ENCODE measurements around the gene GPATCH3. TPM values are rescaled to one million over a fixed set of nuclear protein-coding genes. Genes with fewer than 3 reads are reported as not detected.
A peak's percentile ranks its signal among the peaks of the same experiment; 100 is the strongest.

GPATCH3 gene
- total RNA-seq, 1 donor from 2014 or later, result 6.1 TPM

DNA sequence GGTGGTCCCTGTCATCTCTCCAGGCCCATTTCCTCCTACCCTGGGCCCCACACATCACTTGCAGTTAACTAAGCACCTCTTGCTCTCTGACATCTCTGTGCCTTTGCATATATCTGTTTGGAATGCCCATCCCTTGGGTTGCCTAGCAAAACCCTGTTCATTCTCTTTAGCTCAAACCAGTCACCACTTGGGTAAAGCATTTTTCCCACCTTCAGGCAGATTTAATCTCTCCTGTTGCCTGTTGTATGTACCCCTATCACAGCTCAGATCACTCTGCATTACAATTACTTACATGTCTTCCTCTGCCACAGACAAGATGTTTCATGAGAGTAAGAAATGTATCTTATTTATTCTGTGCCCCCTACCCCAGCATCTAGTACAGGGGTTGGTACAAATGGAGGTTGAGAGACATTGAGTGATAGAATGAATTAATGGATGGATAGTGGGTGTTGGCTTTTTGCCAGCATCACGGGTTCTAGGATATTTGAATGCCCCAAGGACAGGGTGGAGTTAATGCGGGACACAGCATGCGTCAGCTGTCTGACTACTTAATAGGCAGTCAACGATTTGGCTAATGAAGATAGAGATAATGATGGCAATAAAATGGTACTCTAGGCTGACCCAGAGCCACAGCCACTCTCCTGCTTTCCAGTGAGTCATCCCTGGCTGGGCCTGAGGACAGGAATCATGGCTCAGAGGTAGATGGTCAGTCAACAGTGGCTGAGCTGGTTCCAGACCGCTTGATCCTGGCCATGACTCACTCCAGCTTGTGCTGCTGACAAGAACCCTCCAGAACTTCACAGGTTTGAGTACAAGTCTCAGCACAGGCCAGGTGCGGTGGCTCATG is 7.0 kb upstream of the GPATCH3 start:
- TF ChIP-seq, protein P1, sequence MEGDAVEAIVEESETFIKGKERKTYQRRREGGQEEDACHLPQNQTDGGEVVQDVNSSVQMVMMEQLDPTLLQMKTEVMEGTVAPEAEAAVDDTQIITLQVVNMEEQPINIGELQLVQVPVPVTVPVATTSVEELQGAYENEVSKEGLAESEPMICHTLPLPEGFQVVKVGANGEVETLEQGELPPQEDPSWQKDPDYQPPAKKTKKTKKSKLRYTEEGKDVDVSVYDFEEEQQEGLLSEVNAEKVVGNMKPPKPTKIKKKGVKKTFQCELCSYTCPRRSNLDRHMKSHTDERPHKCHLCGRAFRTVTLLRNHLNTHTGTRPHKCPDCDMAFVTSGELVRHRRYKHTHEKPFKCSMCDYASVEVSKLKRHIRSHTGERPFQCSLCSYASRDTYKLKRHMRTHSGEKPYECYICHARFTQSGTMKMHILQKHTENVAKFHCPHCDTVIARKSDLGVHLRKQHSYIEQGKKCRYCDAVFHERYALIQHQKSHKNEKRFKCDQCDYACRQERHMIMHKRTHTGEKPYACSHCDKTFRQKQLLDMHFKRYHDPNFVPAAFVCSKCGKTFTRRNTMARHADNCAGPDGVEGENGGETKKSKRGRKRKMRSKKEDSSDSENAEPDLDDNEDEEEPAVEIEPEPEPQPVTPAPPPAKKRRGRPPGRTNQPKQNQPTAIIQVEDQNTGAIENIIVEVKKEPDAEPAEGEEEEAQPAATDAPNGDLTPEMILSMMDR (IDR thresholded peaks at IDR 0.05), result no peak
- no peak for TF ChIP-seq EZH2 (IDR thresholded peaks at IDR 0.05)
- TF ChIP-seq EZH2phosphoT487 (IDR thresholded peaks at IDR 0.05), result no peak
- no peak overlapping the region for H3K27ac Mint-ChIP-seq

GRCh38 chr1:26900815-26901511 is 696 bp upstream of the GPATCH3 start:
- Histone ChIP-seq H3K27ac (no peak overlapping the region), H2AFZ (replicated peaks) (peak overlapping the region; percentile 95), H3K4me1 (peaks cover 9% of the 10 kb centered on the region), H3K9ac (peak overlapping the region; percentile 98), H3K9me3 (ENCODE audit: low read depth) (no peaks in the 10 kb centered on the region), H3F3A (ENCODE audit: low read depth) (peaks cover 12% of the 10 kb centered on the region), H3K4me2 (peak overlapping the region; percentile 82), H3K4me3 (peak overlapping the region; percentile 90), H4K20me1 (ENCODE audit: low read depth) (no peaks in the 10 kb centered on the region), H3K36me3 (no peaks in the 10 kb centered on the region), H3K79me2 (ENCODE audit: low read depth) (peaks cover 28% of the 10 kb centered on the region), H3K27me3 (no peaks in the 10 kb centered on the region)
- Mint-ChIP-seq H3K27me3 (ENCODE audit: insufficient read depth, low read depth) (peaks cover 3% of the 10 kb centered on the region), H3K27ac (peak overlapping the region; percentile 85), H3K36me3 (peaks cover 4% of the 10 kb centered on the region), H3K9me3 (no peaks in the 10 kb centered on the region), H3K4me1 (peaks cover 15% of the 10 kb centered on the region), H3K4me3 (peak overlapping the region; percentile 90)
- no peak for DNase-seq (ENCODE audit: low spot score)
- TF ChIP-seq, protein P1 (IDR thresholded peaks at IDR 0.05), result no peak
- TF ChIP-seq EZH2 (IDR thresholded peaks at IDR 0.05), result no peak
- no peak for TF ChIP-seq EZH2phosphoT487 (IDR thresholded peaks at IDR 0.05)

More for the DNA sequence above, 7.0 kb upstream of the GPATCH3 start:
- no peaks in the 10 kb centered on the region for H3K4me1 Mint-ChIP-seq
- no peaks in the 10 kb centered on the region for H3K9me3 ChIP-seq (ENCODE audit: low read depth)
- DNase-seq (ENCODE audit: low spot score), result no peak
- H3K36me3 ChIP-seq, result no peaks in the 10 kb centered on the region
- H3K27me3 ChIP-seq, result peaks cover 3% of the 10 kb centered on the region
- H4K20me1 ChIP-seq (ENCODE audit: low read depth), result no peaks in the 10 kb centered on the region
- no peaks in the 10 kb centered on the region for H3K36me3 Mint-ChIP-seq
- H3K27me3 Mint-ChIP-seq (ENCODE audit: insufficient read depth, low read depth), result peaks cover 5% of the 10 kb centered on the region
- no peaks in the 10 kb centered on the region for H3K9me3 Mint-ChIP-seq
- H3K4me3 Mint-ChIP-seq, result no peak overlapping the region
- H3K79me2 ChIP-seq (ENCODE audit: low read depth), result no peaks in the 10 kb centered on the region
- H3F3A ChIP-seq (ENCODE audit: low read depth), result peaks cover 2% of the 10 kb centered on the region
- H3K4me3 ChIP-seq, result no peak overlapping the region
- H3K4me1 ChIP-seq, result no peaks in the 10 kb centered on the region
- no peak overlapping the region for H3K9ac ChIP-seq
- H3K4me2 ChIP-seq, result no peak overlapping the region
- no peak overlapping the region for H2AFZ ChIP-seq (replicated peaks)
- no peak overlapping the region for H3K27ac ChIP-seq

- Histone ChIP-seq H3K4me1 (peaks cover 9% of the 10 kb centered on the region), H3K27me3 (no peaks in the 10 kb centered on the region), H4K20me1 (ENCODE audit: low read depth) (no peaks in the 10 kb centered on the region), H3K36me3 (no peaks in the 10 kb centered on the region), H3K9me3 (ENCODE audit: low read depth) (no peaks in the 10 kb centered on the region), H3K79me2 (ENCODE audit: low read depth) (peaks cover 28% of the 10 kb centered on the region), H3K4me2 (no peak overlapping the region), H2AFZ (replicated peaks) (no peak overlapping the region), H3K4me3 (no peak overlapping the region), H3K9ac (no peak overlapping the region), H3K27ac (no peak overlapping the region), H3F3A (ENCODE audit: low read depth) (peaks cover 11% of the 10 kb centered on the region)
- Mint-ChIP-seq H3K9me3 (no peaks in the 10 kb centered on the region), H3K4me1 (peaks cover 15% of the 10 kb centered on the region), H3K27me3 (ENCODE audit: insufficient read depth, low read depth) (peaks cover 3% of the 10 kb centered on the region), H3K4me3 (peak overlapping the region; percentile 64), H3K27ac (no peak overlapping the region), H3K36me3 (peaks cover 18% of the 10 kb centered on the region)
- no peak for DNase-seq (ENCODE audit: low spot score)
- TF ChIP-seq EZH2phosphoT487 (IDR thresholded peaks at IDR 0.05) (no peak), EZH2 (IDR thresholded peaks at IDR 0.05) (no peak)
- TF ChIP-seq, protein P1 (IDR thresholded peaks at IDR 0.05), result no peak
Observed at GRCh38 chr1:26897351-26897750, 2.9 kb downstream of the GPATCH3 start.

Data from neural progenitor cell (in vitro differentiated cells).